Measurements from ENCODE around the gene LBHD1.
"Not testable (repeated sequence)": the region's sequence is repeated elsewhere in the genome, so short reads cannot be mapped to it uniquely, and the experiment has no call there.

Gene LBHD1

GRCh38 chr11:62664405-62665074 lies 7.5 kb downstream of the LBHD1 start:
- no peak for DNase-seq (ENCODE audit: low read depth)

GRCh38 chr11:62656796-62657429 lies 15.2 kb downstream of the LBHD1 start:
- no peak for DNase-seq (ENCODE audit: low read depth)

GRCh38 chr11:62654297-62654696 lies 17.8 kb downstream of the LBHD1 start:
- DNase-seq (ENCODE audit: low read depth) = no peak

- no peak for DNase-seq (ENCODE audit: low read depth)
These were observed 19.7 kb downstream of the LBHD1 start for GRCh38 chr11:62652161-62653006.

- not testable (repeated sequence) for DNase-seq (ENCODE audit: low read depth)
These were observed 21.8 kb downstream of the LBHD1 start for GRCh38 chr11:62650283-62650682.

GRCh38 chr11:62649486-62649885 lies 22.6 kb downstream of the LBHD1 start:
- DNase-seq (ENCODE audit: low read depth) = no peak

- DNase-seq (ENCODE audit: low read depth) = no peak
These were observed 23.1 kb downstream of the LBHD1 start for GRCh38 chr11:62648967-62649364.

- no peak for DNase-seq (ENCODE audit: low read depth)
These were observed 23.7 kb downstream of the LBHD1 start for GRCh38 chr11:62648185-62648966.

- no peak for DNase-seq (ENCODE audit: low read depth)
These were observed 24.5 kb downstream of the LBHD1 start for GRCh38 chr11:62647609-62648005.

- no peak for DNase-seq (ENCODE audit: low read depth)
These were observed 25.1 kb downstream of the LBHD1 start for GRCh38 chr11:62646825-62647608.

GRCh38 chr11:62645946-62646824 lies 25.9 kb downstream of the LBHD1 start, which contains the start of gene GANAB:
TSS of gene GANAB (minus strand) at chr11:62646613. CDS start at chr11:62646599, 14 bp downstream.
- DNase-seq (ENCODE audit: low read depth) = peak; percentile 98

GRCh38 chr11:62645671-62645945 lies 26.5 kb downstream of the LBHD1 start:
- no peak for DNase-seq (ENCODE audit: low read depth)

GRCh38 chr11:62644220-62644619 lies 27.8 kb downstream of the LBHD1 start:
- no peak for DNase-seq (ENCODE audit: low read depth)

- DNase-seq (ENCODE audit: low read depth) = no peak
These were observed 39.6 kb downstream of the LBHD1 start for GRCh38 chr11:62632492-62632891.

GRCh38 chr11:62627713-62628112 lies 44.4 kb downstream of the LBHD1 start:
- no peak for DNase-seq (ENCODE audit: low read depth)

GRCh38 chr11:62622476-62623089 lies 49.5 kb downstream of the LBHD1 start:
- no peak for DNase-seq (ENCODE audit: low read depth)

GRCh38 chr11:62621567-62622470 lies 50.2 kb downstream of the LBHD1 start, which contains the start of gene B3GAT3:
TSS of gene B3GAT3 (minus strand) at chr11:62621986. CDS start at chr11:62621947, 39 bp downstream.
- DNase-seq (ENCODE audit: low read depth) = peak; percentile 99

- no peak for DNase-seq (ENCODE audit: low read depth)
These were observed 51.0 kb downstream of the LBHD1 start for GRCh38 chr11:62621027-62621566.

All from EH (cell line).